ENCODE results near the gene STARD13. TPM values are rescaled to one million over a fixed set of nuclear protein-coding genes. Genes with fewer than 3 reads are reported as not detected.

The STARD13 gene
- total RNA-seq, 1 donor from 2014 or later, result 8.9 TPM

GRCh38 chr13:33069365-33069764 lies 216.2 kb downstream of the STARD13 start:
- peak; percentile 34 for TF ChIP-seq CTCF (conservative IDR thresholded peaks at IDR 0.05; ENCODE audit: low read depth, low read length)
- no peak overlapping the region for H3K4me3 ChIP-seq (ENCODE audit: low read depth, low read length)
- DNase-seq (ENCODE audit: low read depth), result no peak

GRCh38 chr13:33066329-33066728 lies 219.2 kb downstream of the STARD13 start:
- TF ChIP-seq CTCF (conservative IDR thresholded peaks at IDR 0.05; ENCODE audit: low read depth, low read length), result no peak

GRCh38 chr13:33060815-33061214 lies 224.7 kb downstream of the STARD13 start:
- no peak overlapping the region for H3K4me3 ChIP-seq (ENCODE audit: low read depth, low read length)
- no peak for TF ChIP-seq CTCF (conservative IDR thresholded peaks at IDR 0.05; ENCODE audit: low read depth, low read length)
- DNase-seq (ENCODE audit: low read depth), result no peak

More at GRCh38 chr13:33066329-33066728, 219.2 kb downstream of the STARD13 start:
- H3K4me3 ChIP-seq (ENCODE audit: low read depth, low read length), result no peak overlapping the region
- no peak for DNase-seq (ENCODE audit: low read depth)

GRCh38 chr13:33058776-33059327 lies 226.7 kb downstream of the STARD13 start:
- H3K4me3 ChIP-seq (ENCODE audit: low read depth, low read length), result no peak overlapping the region
- TF ChIP-seq CTCF (conservative IDR thresholded peaks at IDR 0.05; ENCODE audit: low read depth, low read length), result no peak
- no peak for DNase-seq (ENCODE audit: low read depth)

- no peak for DNase-seq (ENCODE audit: low read depth)
- peak; percentile 50 for TF ChIP-seq CTCF (conservative IDR thresholded peaks at IDR 0.05; ENCODE audit: low read depth, low read length)
- H3K4me3 ChIP-seq (ENCODE audit: low read depth, low read length), result no peak overlapping the region
Observed at GRCh38 chr13:33057019-33057780, 228.4 kb downstream of the STARD13 start.

- H3K4me3 ChIP-seq (ENCODE audit: low read depth, low read length), result no peak overlapping the region
- DNase-seq (ENCODE audit: low read depth), result peak; percentile 29
- no peak for TF ChIP-seq CTCF (conservative IDR thresholded peaks at IDR 0.05; ENCODE audit: low read depth, low read length)
Observed at GRCh38 chr13:33053397-33054066, 232.0 kb downstream of the STARD13 start.

Measured in epithelial cell of proximal tubule (primary cell).